Thoracic aorta (tissue), 2 donors: ENCODE data around the gene HOMER3. TPM values are rescaled to one million over a fixed set of nuclear protein-coding genes. Genes with fewer than 3 reads are reported as not detected.

ENCODE experiments used
- ATAC-seq: fragments of 150-250 bp; one replicate; pipeline ENCODE4 v1.8.0; 2017; ENCODE audit warnings: low read depth; ENCODE audit not compliant: insufficient number of reproducible peaks, low FRiP score
- DNase-seq: peaks from one replicate; pipeline ENCODE4 v3.0.0-alpha.2; 2020; ENCODE audit warnings: low spot score
- H3K27ac ChIP-seq, 2 donors: fragments of 200-600 bp; sonication (generic); 1 replicate in 1 of 2; 2 replicates in 1 of 2; pipeline ENCODE4 v1.5.1; 2016; ENCODE audit warnings: mild to moderate bottlenecking in 2 of 2, moderate library complexity in 2 of 2
- H3K27me3 ChIP-seq: fragments of 200-600 bp; sonication (generic); replicated peaks from 2 replicates; pipeline ENCODE4 v1.6.0; 2016; ENCODE audit warnings: mild to moderate bottlenecking; ENCODE audit not compliant: insufficient read depth
- H3K36me3 ChIP-seq: fragments of 200-600 bp; sonication (generic); one replicate; pipeline ENCODE4 v1.5.1; 2016
- H3K4me1 ChIP-seq, 2 donors: fragments of 200-600 bp; sonication (generic); 1 replicate in 1 of 2; 2 replicates in 1 of 2; pipeline versions ENCODE4 v1.5.1 to v1.6.0; 2016; ENCODE audit warnings: low read depth in 2 of 2, mild to moderate bottlenecking in 1 of 2; ENCODE audit not compliant: control insufficient read depth in 1 of 2
- H3K4me3 ChIP-seq: fragments of 200-600 bp; sonication (generic); 2 replicates; pipeline ENCODE4 v1.5.1; 2016; ENCODE audit warnings: mild to moderate bottlenecking
- H3K9me3 ChIP-seq: fragments of 200-600 bp; sonication (generic); 2 replicates; pipeline ENCODE4 v1.5.1; 2016
- CTCF ChIP-seq: fragments of 200-600 bp; sonication (generic); IDR thresholded peaks from one replicate; pipeline ENCODE4 v1.5.1; 2019; ENCODE audit warnings: antibody characterized with exemption
- total RNA-seq, 2 donors: library from RNA; depleted of rRNA; stranded (reverse); fragments of >200 nt; gene quantifications; one replicate each; pipeline versions ENCODE4 v1.1.0 to v1.2.3, GENCODE V29; 2016

HOMER3 gene
- total RNA-seq, 2 donors from 2014 or later: 40.6 to 100 TPM

GRCh38 chr19:18975011-18975410 lies 34.0 kb upstream of the HOMER3 start:
- peaks cover 10 to 15% of the 10 kb centered on the region in 2 donors for H3K4me1 ChIP-seq
- no peak for TF ChIP-seq CTCF
- H3K4me3 ChIP-seq: no peak overlapping the region
- no peaks in the 10 kb centered on the region for H3K27me3 ChIP-seq
- ATAC-seq: no peak
- no peaks in the 10 kb centered on the region for H3K9me3 ChIP-seq
- DNase-seq: no peak
- no peak overlapping the region for H3K27ac ChIP-seq
- H3K36me3 ChIP-seq: no peaks in the 10 kb centered on the region

- ATAC-seq: no peak
Measured at GRCh38 chr19:18972851-18973250, 31.8 kb upstream of the HOMER3 start.

GRCh38 chr19:18972301-18972811 lies 31.3 kb upstream of the HOMER3 start:
- H3K9me3 ChIP-seq: no peaks in the 10 kb centered on the region
- no peak for DNase-seq
- ATAC-seq: no peak
- H3K27me3 ChIP-seq: no peaks in the 10 kb centered on the region
- H3K4me1 ChIP-seq: peaks cover 13 to 22% of the 10 kb centered on the region in 2 donors
- peak overlapping the region; percentile 10 for H3K4me3 ChIP-seq
- H3K27ac ChIP-seq: peak overlapping the region in 1 of 2 donors; percentile 33
- H3K36me3 ChIP-seq: no peaks in the 10 kb centered on the region
- TF ChIP-seq CTCF: no peak

More at GRCh38 chr19:18972851-18973250, 31.8 kb upstream of the HOMER3 start:
- Histone ChIP-seq H3K4me3 (no peak overlapping the region), H3K4me1 (peaks cover 13 to 22% of the 10 kb centered on the region in 2 donors), H3K36me3 (no peaks in the 10 kb centered on the region), H3K27me3 (no peaks in the 10 kb centered on the region), H3K27ac (no peak overlapping the region), H3K9me3 (no peaks in the 10 kb centered on the region)
- DNase-seq: no peak
- no peak for TF ChIP-seq CTCF

- Histone ChIP-seq H3K9me3 (no peaks in the 10 kb centered on the region), H3K36me3 (no peaks in the 10 kb centered on the region), H3K27me3 (no peaks in the 10 kb centered on the region), H3K4me1 (peaks cover 13 to 22% of the 10 kb centered on the region in 2 donors), H3K27ac (no peak overlapping the region), H3K4me3 (no peak overlapping the region)
- DNase-seq (no peak), ATAC-seq (no peak)
- no peak for TF ChIP-seq CTCF
Measured at GRCh38 chr19:18969931-18970659, 29.1 kb upstream of the HOMER3 start.

- Histone ChIP-seq H3K4me3 (peak overlapping the region; percentile 4), H3K27ac (peak overlapping the region in 1 of 2 donors; percentile 53), H3K9me3 (no peaks in the 10 kb centered on the region), H3K4me1 (peaks cover 8 to 16% of the 10 kb centered on the region in 2 donors), H3K36me3 (no peaks in the 10 kb centered on the region), H3K27me3 (no peaks in the 10 kb centered on the region)
- no peak for ATAC-seq
- DNase-seq: peak; percentile 7
- no peak for TF ChIP-seq CTCF
Measured at GRCh38 chr19:18967358-18968146, 26.5 kb upstream of the HOMER3 start.
